NB4 (cell line): ENCODE measurements around the gene TCF12.

Source experiments
- CTCF ChIP-seq: IDR thresholded peaks from one replicate; pipeline ENCODE4 v1.5.1; 2012; ENCODE audit warnings: low read depth, low read length
- MAX ChIP-seq: IDR thresholded peaks from 2 replicates; pipeline ENCODE4 v1.6.1; 2011; ENCODE audit warnings: low read depth, low read length
- MYC ChIP-seq: IDR thresholded peaks from 2 replicates; pipeline ENCODE4 v1.6.1; 2011; ENCODE audit warnings: low read depth, low read length
- POLR2A ChIP-seq: IDR thresholded peaks from 2 replicates; pipeline ENCODE4 v1.6.1; 2011; ENCODE audit warnings: mild to moderate bottlenecking; ENCODE audit not compliant: insufficient read length; ENCODE audit errors: extremely low read depth

- TF ChIP-seq CTCF (no peak), POLR2A (no peak), MAX (no peak), MYC (no peak)
Observed at GRCh38 chr15:57118013-57118799, 199.8 kb downstream of the TCF12 start.
